ENCODE measurements around the gene CYBC1. TPM values are rescaled to one million over a fixed set of nuclear protein-coding genes. Genes with fewer than 3 reads are reported as not detected.
"Not testable (repeated sequence)": the region's sequence is repeated elsewhere in the genome, so short reads cannot be mapped to it uniquely, and the experiment has no call there.

Gene CYBC1
- total RNA-seq, 1 experiment from 2014 or later, result 25.7 TPM

GRCh38 chr17:82435103-82435502 lies 15.4 kb downstream of the CYBC1 start:
- no peak for DNase-seq (ENCODE audit: low read depth)

- no peak for DNase-seq (ENCODE audit: low read depth)
Observed at GRCh38 chr17:82434216-82434565, 16.4 kb downstream of the CYBC1 start.

GRCh38 chr17:82433560-82434215 lies 16.9 kb downstream of the CYBC1 start:
- DNase-seq (ENCODE audit: low read depth), result no peak

DNA sequence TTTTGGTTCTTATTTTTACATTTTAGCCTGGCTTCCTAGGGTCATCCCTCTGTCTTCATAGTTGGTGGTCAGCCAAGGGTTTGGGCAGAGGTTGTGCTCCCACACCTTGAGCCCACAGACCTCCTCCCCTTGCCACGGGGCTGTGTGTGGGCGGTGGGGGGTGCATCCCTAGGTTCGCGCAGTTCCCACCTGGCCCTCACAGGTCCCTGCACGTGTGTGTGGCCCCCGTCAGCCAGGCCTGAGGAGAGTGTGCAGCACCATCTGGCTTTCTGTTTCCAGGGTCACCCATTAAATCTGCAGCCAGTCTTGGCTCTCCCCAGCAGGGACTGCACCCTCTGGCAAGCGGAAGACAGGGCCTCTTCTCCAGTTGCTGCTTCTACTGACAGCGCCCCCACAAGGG lies 18.5 kb downstream of the CYBC1 start:
- no peak for DNase-seq (ENCODE audit: low read depth)

DNA sequence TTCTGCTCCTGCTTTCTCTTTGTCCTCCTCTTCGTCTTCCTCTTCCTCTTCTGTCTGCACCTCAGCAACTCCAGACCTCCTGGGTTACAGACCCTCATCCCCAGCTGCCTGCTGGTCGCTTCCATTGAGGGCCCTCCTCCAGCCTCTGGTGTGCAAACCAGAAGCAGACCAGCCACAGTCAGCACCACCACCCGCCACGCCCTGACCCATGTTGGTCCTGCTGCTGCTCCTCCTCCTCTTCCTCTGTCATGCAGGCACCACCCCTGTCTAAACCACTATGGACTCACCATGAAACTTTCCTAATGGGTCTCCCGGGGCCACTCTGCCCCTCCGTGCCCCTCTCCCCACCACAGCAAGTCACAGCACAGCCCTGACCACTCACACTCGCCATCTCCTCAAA lies 20.7 kb downstream of the CYBC1 start:
- DNase-seq (ENCODE audit: low read depth), result no peak

GRCh38 chr17:82428546-82428945 lies 22.0 kb downstream of the CYBC1 start:
- DNase-seq (ENCODE audit: low read depth), result no peak

DNA sequence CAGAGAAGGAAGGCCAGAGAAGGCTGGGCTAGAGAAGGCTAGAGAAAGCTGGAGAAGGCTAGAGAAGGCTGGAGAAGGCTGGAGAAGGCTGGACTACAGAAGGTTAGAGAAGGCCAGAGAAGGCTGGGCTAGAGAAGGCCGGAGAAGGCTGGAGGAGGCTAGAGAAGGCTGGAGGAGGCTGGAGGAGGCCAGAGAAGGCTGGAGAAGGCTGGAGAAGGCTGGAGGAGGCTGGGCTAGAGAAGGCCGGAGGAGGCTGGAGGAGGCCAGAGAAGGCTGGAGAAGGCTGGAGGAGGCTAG lies 25.7 kb downstream of the CYBC1 start:
- no peak for DNase-seq (ENCODE audit: low read depth)

- no peak for DNase-seq (ENCODE audit: low read depth)
Observed at GRCh38 chr17:82424001-82424862, 26.3 kb downstream of the CYBC1 start.

GRCh38 chr17:82419540-82419939 lies 31.0 kb downstream of the CYBC1 start:
- DNase-seq (ENCODE audit: low read depth), result peak; percentile 37

DNA sequence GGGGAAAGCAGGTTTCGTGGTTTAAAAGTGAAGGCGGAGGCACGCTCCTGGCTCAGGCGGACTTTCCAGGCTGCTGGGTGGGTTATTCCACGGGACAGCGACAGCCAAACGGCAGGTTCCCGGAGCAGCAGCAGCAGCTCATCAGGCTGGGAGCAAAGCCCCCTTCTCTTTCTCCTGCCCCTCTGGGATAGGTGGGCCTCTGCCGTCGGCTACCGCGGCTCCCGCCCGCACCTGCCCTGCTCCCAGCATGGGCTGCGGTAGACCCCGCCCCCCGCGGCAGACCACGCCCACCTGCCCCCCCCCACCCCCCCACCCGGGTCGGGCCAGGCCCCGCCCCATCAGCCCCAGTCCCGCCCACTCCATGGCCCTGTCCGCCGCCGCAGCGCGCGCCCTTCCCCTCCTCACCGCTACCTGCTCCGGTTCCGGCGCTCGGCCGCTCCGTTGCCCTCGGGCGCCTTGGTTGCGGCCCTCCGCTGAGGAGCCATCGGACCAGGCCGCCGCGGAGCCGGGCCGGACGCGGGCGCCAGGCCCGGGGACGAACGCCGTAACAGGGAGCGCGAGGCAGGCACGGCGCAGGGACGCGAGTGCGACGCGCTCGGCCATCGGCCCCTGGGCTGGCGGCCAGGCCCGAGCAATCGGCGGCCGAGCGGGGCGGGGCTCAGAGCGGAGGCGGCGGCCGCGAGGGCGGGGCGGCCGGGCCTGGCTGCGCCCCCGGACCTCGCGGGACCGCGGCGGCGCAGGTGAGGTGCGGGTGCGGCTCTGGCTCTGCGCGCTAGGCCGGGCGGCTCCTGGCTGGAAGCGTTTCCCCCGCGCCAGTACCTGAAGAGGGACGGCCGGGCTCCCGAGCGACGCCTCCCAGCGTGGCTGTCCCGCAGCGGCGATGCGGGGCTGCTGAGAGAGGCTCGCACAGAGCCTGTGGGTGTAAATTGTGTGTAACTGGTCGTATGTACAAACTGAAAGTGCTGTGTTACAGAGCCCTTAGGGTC lies 32.3 kb downstream of the CYBC1 start, which contains the start of the genes HEXD and OGFOD3:
TSS of gene HEXD (plus strand) at position 347 of the 986 bp plus-strand sequence. CDS start 1,453 bp downstream, outside the sequence.
TSS of gene OGFOD3 (minus strand) at position 586 of the 986 bp plus-strand sequence. CDS start at position 485, 101 bp downstream.
- peak; percentile 77 for DNase-seq (ENCODE audit: low read depth)

GRCh38 chr17:82416771-82417170 lies 33.8 kb downstream of the CYBC1 start:
- DNase-seq (ENCODE audit: low read depth), result no peak

- no peak for DNase-seq (ENCODE audit: low read depth)
Observed at GRCh38 chr17:82416264-82416663, 34.3 kb downstream of the CYBC1 start.

GRCh38 chr17:82415786-82416185 lies 34.8 kb downstream of the CYBC1 start:
- DNase-seq (ENCODE audit: low read depth), result no peak

- no peak for DNase-seq (ENCODE audit: low read depth)
Observed at GRCh38 chr17:82415336-82415735, 35.2 kb downstream of the CYBC1 start.

- DNase-seq (ENCODE audit: low read depth), result peak; percentile 48
Observed at GRCh38 chr17:82414548-82415281, 35.8 kb downstream of the CYBC1 start.

DNA sequence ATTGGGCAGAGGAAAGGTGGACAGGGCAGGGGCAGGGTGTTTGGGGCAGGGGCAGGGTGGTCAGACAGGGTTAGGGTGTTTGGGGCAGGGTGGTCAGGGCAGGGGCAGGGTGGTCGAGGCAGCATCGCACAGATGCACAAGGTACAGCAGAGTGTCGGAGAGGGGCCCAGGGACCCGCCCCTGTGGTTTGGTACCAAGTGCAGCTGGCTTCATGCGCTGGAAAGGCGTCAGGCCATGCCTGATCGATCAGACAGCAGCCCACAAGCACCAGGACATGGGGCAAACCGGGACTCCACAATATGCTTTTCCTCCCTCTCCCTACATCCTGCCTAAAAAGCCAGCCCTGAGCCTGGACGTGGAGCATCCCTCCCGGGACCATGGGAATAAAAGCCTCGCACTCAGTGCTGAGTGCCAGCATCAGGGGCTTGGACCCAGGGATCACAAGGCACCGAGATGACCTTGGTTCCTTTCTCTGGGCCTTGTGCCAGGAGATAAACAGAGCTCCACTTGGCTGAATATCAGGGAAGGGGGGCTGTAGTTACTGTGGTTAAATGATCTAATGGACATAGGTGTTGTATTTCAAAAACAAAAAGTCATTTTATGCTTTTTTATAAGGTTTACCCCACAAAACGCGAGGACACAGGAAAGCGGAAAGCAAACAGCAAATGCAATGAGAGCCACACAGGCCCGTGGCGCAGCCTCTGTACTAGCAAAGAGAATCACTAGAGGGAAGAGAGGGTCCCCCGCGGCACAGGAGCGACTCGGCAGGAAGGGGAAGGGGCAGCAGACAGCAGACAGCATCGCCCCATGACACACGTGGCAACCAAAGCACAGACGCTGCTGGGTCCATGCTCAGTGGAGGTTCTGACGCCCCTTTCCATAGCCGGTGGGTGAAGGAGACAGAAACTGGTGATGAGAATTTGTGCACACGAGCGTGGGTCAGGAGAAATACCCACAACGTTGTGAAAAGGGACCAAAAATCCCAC lies 37.7 kb downstream of the CYBC1 start:
- no peak for DNase-seq (ENCODE audit: low read depth)

DNA sequence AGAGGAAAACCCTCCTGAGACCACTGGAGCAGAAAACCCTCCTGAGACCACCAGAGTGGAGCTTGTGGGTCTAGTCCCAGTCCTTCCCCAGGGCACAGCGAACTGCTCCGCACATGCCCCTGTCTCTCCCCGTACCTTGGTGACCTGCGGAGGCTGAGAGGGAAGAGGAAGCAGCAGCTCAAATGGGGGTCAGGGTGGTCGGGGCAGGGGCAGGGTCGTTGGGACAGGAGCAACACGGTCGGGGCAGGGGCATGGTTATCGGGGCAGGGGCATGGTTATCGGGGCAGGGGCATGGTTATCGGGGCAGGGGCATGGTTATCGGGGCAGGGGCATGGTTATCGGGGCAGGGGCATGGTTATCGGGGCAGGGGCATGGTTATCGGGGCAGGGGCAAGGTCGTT lies 38.5 kb downstream of the CYBC1 start:
- not testable (repeated sequence) for DNase-seq (ENCODE audit: low read depth)

DNA sequence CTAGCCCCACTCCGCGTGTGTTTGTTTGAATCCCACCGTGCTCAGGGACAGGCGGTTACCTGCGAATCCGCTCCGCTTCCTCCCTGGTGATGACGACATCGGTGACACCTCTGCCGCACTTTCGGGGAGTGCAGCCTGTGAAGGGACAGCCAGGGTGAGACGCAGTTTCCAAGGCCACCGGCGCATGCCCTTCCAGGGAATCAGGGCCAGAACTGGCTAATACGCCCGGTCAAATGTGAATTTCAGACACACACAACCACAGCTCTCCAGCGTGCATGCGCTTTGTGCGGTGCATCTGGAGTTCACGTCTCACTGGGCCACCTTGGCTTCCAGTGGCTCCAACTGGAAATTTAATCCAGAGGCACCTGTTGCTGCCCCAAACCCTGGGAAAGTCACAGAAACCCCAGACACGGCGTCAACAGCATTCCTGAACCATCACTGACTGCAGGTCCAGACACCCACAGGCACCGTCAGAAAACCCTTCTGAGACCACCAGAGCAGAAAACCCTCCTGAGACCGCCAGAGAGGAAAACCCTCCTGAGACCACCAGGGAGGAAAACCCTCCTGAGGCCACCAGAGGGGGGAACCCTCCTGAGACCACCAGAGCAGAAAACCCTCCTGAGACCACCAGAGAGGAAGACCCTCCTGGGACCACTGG lies 39.0 kb downstream of the CYBC1 start:
- DNase-seq (ENCODE audit: low read depth), result no peak

DNA sequence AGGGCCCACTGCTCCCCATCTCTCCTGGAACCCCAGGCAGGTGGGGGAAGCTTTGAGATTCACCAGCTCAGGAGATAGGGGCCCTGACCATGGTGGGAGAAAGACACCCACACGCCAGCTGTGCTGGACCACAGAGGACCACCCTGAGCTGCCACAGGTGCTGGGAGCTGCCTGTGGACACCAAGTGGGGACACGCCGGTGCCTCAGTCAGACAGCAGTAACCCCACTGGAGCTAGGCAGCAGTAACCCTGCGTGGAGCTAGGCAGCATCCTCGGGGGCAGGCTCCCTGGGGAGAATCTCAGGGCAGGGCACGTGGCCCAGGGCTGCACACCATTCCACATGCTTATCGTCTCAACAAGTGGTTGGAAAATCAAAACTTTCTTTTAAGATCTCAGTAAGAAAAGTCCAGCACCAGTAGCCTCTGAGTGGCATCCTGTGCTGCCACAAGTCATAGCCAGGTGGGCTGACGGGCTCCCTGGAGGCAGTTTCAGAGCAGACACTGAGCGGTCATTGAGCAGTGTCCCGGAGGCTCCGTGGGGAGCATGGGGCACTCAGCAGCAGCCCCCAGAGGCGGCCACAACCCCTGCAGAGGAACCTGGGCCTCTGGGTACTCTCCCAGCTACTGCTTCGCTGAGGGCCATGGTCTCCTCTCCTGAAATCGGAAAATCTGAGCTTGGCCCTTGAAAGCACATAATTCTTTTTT lies 40.4 kb downstream of the CYBC1 start:
- no peak for DNase-seq (ENCODE audit: low read depth)

All from RPMI7951 (cell line).